GF-D8 (cell line): ENCODE measurements around the gene OSBPL6.
"Not testable (repeated sequence)": the region's sequence is repeated elsewhere in the genome, so short reads cannot be mapped to it uniquely, and the experiment has no call there.

Source experiments
- DNase-seq: peaks from one replicate; lab custom pipeline; 2025; lab: John Stamatoyannopoulos, UW

OSBPL6 gene

DNA sequence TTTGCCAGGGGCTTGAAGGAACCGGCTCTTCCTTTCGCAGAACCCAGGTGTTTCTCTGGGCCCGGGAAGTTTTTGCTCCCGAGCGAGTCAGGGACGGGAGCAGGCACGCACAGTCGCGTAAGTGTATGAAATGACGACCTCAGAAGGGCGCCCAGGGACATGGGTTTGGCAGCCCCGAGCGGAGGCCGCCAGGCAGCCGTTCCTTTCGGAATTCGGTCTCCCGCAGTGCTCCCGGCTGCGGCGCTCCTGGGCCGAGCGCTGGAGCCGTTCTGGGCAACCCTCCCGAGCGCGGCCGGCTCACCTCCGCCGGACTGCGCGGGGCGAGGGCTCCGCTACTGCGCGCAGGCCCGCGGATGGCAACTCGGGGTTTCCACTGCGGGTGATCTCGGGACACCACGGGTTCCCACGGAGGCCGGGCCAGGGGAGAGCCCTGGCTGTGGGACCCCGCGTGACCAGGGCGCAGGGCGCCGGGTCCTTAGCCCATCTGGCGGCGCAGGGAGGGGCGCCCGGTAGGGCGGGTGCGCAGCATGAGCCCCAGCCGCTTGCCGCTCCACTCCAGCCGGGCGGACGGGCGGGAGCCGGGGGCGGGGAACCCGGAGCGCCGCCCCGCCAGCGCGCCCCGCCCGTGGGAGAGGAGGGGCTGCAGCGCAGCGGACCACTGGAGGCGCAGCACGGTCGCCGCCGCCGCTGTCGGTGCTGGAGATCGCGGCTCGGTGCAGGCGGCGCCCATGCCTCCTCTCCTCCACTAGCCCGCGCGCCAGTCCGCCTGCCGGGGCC is at the start of gene OSBPL6:
Gene OSBPL6, plus strand, starts transcription at position 690 of the 777 bp plus-strand sequence. CDS start 111,673 bp downstream, outside the sequence.
- DNase-seq, result no peak

GRCh38 chr2:178152033-178152432 is 42.3 kb upstream of the OSBPL6 start:
- no peak for DNase-seq

DNA sequence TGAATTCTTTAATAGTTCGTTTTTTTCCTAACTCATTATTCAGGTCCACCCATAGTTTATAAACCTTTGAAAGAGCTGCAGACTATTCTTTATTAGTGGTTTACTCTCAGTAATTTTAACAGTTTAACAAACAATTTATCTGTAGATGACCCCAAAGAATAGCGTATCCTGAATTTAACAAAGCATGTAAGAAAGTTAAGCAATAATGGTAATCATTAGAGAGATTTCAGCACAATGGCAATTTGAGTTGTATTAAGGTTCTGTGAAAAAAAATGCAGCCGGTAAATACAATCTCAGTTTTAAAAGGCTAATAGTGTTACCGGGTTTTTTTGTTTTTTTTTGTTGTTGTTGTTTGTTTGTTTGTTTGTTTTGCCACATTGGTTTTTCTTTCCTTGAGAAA is 41.8 kb upstream of the OSBPL6 start:
- DNase-seq, result no peak

DNA sequence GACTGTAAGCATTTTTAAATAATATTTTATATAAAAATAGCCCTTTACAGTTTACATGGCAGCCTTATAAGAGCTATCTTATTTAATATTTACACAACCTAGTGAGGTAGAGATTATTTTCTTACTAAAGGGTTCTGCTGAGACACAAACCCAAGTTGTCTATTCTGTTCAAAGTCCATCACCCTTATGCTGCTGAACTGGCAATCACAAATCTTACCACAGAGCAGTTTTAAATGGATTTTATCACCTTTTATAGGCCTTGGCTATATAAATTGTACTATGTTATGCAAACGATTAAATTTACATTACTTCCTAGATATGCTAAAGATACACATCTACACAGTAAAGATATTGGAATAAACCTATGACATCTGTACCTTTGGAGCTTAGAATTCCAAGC is 41.3 kb upstream of the OSBPL6 start:
- DNase-seq, result no peak

GRCh38 chr2:178153878-178154277 is 40.4 kb upstream of the OSBPL6 start:
- not testable (repeated sequence) for DNase-seq

DNA sequence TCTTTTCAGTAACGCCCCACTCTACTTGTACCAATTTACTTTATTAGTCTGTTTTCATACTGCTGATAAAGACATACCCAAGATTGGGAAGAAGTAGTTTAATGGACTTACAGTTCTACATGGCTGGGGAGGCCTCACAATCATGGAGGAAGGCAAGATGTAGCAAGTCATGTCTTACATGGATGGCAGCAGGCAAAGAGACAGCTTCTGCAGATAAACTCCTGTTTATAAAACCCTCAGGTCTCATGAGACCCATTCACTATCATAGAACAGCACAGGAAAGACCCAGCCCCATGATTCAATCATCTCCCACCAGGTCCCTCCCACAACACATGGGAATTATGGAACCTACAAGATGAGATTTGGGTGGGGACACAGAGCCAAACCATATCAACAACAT is 38.8 kb upstream of the OSBPL6 start:
- DNase-seq, result no peak

- no peak for DNase-seq
These were observed 36.7 kb upstream of the OSBPL6 start for GRCh38 chr2:178157574-178157973.

GRCh38 chr2:178159966-178160365 is 34.3 kb upstream of the OSBPL6 start:
- no peak for DNase-seq

DNA sequence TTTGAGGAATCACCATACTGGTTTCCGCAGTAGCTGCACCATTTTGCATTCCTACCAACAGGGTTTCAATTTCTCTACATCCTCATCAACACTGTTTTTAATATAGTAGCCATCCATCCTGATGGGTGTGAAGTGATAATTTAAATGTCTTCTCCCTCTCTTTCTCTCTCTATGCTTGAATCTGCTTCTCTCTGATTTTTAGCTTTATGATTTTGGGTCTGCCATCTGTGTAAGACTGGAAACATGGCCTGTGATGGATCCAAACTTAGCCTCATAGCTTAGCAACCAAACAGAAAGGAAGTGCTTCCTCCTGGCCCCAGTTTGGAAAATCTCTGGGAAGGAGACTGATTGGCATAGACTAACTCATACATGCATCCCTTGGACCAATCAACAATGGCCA is 33.7 kb upstream of the OSBPL6 start:
- no peak for DNase-seq

DNA sequence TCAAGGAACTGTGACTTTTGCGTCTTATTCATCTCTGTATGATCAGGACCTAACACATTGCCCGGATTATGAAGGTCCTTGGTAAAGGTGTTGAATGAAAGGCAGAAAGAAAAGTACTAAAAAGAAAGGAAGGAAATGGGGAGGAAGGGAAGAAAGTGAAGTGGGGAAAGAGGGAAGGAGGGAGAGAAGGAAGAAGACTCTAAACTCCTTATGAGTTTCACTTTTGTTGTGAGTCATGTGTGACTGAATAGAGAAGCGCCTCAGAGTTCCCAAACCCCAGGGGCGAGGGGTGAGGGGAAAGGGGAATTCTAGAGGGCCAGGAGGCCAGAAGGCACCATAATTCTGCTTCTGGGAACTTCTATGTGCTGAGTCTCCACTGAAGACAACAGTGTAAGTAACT is 30.9 kb upstream of the OSBPL6 start:
- DNase-seq, result no peak

- no peak for DNase-seq
These were observed 30.4 kb upstream of the OSBPL6 start for GRCh38 chr2:178163911-178164310.

- DNase-seq, result no peak
These were observed 20.7 kb upstream of the OSBPL6 start for GRCh38 chr2:178173657-178174056.

DNA sequence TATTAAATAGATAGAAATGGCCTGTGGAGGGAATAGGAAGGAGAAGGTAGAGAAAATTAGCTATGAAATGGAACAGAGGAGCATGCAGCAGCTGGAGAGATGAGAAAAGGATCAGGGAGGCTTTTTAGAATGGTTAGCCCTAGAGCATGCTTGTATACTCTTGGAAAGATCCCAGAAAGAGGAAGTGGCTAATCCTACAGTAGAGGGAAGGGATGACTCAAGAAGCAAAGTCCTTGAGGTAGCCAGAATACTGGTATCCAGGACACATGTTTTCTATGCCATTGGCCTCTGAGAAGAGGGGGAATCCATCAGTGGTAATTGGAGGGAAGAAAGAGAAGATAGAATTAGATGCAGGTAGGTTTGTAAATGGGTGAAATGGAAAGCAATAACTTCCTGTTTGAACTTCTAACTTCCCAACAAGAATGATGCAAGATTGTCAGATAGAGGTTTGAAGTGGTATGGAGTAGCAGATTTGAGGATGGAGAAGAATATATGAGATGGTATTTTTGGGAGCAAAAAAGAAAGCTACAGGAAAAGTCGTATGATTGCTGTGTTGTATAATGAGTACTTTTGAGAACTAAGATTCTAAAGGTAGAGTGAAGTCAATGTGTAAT is 17.1 kb upstream of the OSBPL6 start:
- DNase-seq, result no peak

DNA sequence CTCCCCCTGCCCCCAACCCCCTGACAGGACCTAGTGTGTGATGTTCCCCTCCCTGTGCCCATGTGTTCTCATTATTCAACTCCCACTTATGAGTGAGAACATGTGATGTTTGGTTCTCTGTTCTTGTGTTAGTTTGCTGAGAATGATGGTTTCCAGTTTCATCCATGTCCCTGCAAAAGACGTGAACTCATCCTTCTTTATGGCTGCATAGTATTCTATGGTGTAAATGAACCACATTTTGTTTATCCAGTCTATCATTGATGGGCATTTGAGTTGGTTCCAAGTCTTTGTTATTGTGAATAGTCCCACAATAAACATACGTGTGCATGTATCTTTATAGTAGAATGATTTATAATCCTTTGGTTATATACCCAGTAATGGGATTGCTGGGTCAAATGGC is 13.7 kb upstream of the OSBPL6 start:
- not testable (repeated sequence) for DNase-seq

DNA sequence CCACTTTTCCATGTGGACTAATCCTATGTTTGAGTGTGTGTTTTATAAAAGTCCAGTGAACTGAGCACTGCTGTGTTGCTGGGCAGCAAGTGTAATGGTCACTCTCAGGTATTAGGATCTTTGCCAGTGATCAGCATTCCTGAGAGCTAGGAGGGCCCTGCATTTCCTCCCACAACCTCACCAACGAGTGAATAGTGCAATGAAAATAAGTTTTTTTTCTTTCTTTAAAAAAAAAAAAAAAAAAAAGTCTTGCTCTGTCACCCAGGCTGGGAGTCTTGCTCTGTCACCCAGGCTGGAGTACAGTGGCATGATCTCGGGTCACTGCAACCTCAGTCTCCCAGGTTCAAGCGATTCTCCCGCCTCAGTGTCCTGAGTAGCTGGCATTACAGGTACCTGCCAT is 6.5 kb upstream of the OSBPL6 start:
- no peak for DNase-seq

- DNase-seq, result no peak
These were observed 5.8 kb upstream of the OSBPL6 start for GRCh38 chr2:178188466-178188865.

DNA sequence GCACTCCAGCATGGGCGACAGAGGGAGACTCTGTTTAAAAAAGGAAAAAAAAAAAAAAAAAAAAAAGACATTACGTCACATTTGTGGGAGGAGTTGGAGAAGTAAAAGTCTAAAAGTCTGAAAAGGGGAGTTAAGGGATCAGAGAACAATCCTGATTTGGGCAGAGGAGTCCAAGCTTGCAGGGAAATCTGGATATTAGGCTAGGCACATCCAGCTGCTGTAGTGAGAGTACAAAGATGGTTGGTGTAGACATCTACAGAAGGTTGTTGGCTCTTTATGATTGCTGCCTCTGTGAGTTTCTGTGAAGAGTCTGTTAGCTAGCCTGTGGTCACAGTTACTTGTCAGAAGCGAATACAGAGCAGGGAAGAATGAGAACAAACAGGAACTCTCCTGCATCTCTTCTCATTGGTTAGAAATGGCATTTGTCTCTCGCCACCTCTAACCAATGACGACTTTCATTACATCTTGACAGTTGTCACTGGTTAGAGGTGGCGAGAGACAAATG is 3.3 kb upstream of the OSBPL6 start:
- DNase-seq, result no peak

GRCh38 chr2:178191511-178191910 is 2.8 kb upstream of the OSBPL6 start:
- no peak for DNase-seq

DNA sequence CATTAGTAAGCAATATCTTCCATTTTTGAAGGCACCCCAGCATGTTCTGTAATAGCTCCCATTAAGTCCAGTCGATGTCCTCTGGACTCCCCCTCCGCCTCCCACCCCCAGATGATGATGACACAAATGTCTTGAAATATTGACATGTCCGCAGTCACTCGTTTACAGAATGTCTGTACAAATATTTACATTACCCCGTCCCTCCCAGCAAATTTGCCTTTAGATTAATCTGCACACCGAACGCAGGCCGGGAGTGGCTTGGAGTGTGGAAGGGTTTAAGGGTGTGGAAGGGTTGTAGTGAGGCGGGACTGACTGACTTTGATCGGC is 853 bp upstream of the OSBPL6 start:
- no peak for DNase-seq

DNA sequence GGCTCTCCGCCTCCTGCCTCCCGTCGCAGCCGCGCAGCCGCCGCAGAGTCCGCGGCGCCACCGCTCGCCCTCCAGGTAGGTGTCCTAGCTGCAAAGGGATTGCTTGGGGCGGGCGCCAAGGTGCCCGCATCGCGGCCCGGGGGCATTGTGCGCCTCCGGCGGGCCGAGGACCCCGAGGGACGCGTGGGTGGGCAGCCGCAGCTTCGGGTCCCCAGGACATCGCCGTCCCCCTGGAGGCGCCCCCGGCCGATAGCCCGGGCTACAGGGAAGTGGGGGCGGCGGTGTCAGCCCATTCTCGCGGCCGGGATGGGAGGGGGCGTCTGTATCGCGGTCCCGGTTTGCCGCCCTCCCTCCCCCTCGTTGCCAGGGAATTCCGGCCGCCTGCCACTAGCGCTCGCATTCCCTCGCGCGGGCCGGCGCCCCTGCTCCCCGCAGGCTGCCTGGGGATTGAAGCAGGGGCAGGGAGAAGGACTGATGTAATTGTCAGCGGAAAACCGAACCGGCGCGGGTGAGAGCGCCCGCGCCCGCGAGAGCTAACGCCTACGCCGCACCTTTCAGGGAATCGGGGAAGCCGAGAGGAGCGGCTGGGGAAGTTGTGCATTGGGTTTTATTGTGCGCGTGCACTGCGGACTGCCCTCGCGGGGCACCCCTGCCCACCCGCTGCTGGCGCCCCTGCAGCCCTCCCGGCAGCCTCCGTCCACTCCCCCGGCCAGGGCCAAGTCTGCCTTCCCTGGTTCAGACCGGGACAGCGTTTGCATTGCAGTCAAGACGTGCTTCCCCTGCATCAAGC is 483 bp downstream of the OSBPL6 start:
- DNase-seq, result no peak

DNA sequence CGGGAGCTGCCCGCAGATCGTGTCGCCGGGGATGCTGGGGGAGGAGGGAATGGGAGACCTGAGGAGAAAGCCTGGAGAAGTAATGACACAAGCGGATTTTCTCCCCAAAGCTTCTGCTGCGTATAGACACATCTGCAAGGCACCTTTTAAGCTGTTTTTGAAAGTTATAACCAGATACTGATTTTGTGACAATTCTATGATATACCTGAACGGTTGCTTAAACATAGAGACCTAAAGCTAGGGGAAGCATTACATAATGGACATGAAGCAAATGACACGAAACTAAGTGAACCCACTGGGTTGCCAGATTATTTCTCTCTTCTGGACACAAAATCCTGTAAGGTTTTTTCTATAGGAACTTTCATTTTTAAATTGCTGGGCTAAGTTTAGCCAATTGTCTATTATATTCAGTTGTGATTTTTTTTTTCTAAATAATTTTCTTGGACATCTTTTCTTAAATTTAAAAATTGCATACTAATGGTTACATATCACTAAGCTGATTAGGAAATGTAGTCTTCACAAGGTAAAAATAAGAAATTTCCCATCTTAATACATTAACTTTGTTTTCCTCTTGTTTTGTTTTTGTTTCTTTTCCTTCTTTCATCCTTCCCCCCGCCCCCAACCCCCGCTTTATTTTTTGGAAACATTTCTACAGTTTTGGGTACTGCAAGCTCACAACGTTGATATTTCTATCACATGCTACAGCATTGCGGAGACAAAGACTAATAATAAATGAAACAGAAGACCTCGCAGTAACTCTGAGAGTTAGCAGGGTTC is 1.3 kb downstream of the OSBPL6 start:
- DNase-seq, result no peak

- no peak for DNase-seq
These were observed 3.5 kb downstream of the OSBPL6 start for GRCh38 chr2:178197791-178198190.
